Fibroblast of peridontal ligament (primary cell): ENCODE measurements around the gene AAGAB.
A peak's percentile ranks its signal among the peaks of the same experiment; 100 is the strongest.
"Not testable (repeated sequence)": the region's sequence is repeated elsewhere in the genome, so short reads cannot be mapped to it uniquely, and the experiment has no call there.

ENCODE experiments used
- DNase-seq: peaks from one replicate; pipeline ENCODE4 v3.0.0-alpha.2; 2010; ENCODE audit errors: extremely low read depth

Gene AAGAB

DNA sequence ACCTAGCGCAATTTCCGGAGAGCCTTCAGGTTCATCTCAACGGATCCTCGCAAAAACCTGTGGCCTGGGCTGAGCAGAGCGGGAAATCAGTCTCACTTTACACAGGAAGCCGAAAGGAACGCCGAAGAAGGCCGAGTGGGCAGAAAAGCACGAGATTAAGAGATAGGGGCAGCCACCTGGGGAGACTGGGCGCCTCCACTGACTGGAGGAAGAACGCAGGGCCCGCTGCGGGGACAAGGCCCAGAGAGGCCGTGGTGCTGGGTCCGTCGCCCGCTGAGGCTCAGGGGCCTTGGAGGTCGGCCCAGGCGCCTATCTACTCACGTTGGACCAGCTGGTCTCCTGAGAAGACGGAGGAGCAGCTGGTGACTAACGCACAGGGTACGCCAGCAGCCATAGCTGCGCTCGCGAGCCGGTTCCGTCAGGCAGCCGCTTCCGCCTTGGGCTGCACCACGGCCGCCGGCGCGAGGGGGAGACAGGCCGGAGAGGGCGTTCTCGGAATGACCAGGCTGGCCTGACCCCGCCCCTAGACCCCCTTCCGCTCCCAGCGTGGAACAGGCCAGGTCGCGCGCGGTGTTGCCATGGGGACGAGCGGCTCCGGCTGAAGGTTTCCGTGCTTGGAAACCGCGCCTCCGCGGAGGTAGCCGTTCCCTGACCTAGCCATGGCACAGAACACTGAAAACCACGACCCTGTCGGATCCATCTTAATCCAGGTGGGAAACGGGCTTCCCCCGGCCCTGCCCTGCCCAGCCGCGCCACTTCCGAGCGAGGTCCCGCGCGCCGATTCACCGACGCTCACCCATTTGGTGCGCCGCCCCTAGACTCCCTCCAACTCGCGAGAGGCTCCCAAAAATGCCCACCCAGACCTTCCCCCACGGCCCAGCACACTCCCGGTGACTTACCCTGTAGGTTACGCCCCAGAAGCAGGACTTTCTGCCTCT is at the start of gene AAGAB, which contains the start of gene IQCH:
TSS of gene AAGAB (minus strand) at position 424 of the 938 bp plus-strand sequence. CDS start at position 394, 30 bp downstream.
TSS of gene IQCH (plus strand) at position 549 of the 938 bp plus-strand sequence. CDS start at position 660, 111 bp downstream.
- DNase-seq: peak; percentile 94

DNA sequence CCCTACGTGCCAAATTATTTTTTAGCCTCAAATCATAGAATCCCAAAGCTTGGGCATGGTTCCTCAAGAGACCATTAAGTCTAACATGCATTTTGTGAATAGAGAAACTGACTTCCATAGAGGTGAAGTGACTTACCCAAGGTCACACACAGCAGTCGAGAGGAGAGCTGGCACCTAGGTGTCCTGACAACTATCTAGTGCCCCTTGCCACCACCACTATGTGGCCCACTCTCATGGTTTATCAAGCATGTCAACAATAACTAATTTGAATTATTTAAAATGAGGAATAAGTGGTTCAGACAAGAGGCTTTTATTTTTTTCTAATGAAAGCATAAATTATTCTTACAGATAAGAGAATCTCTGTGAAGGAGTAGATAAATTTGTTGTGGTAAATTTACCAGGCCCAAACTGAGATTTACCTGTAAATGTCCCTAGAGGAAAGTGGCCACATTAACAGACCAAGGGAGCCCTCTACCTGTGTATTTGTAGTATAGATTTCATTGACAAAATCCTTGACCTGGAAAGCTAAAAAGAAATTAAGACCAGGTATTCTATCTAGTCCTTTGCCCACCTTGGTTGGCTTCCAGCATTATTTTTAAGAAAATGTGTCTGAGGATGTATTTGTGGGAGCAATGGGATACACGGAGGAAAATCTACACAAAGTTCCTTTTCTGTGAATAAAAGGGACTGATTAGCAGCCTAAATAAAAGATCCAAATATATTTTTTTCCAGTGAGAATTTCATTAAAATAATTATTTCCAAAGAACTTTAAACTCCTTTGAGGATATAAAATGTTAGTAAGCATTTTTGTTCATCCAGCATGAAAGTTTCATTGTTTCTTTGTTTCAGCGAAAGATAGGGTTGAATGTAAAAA is 49.3 kb upstream of the AAGAB start:
- DNase-seq: peak; percentile 24

- peak; percentile 48 for DNase-seq
Measured at GRCh38 chr15:67300266-67301025, 46.0 kb upstream of the AAGAB start.

- DNase-seq: no peak
Measured at GRCh38 chr15:67296684-67297083, 42.2 kb upstream of the AAGAB start.

GRCh38 chr15:67296188-67296587 is 41.7 kb upstream of the AAGAB start:
- no peak for DNase-seq

DNA sequence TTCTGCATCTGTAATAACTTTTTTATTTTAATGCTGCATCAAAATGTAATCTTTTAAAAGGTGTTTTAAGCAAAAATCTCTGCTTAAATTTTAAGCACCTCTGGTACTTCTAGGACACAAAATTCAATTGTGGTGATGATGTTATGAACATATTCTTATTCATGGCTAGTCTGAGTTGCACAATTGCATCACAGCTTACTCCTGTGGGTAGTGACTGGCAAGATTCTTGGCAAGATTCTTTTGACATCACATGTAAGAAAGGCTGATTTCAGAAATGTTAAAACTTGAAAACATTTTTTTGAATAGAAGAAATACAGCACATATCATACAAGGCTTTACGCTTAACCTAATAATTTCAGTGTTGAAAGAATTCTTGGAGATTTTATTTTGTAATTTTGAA is 35.9 kb upstream of the AAGAB start:
- peak; percentile 67 for DNase-seq

DNA sequence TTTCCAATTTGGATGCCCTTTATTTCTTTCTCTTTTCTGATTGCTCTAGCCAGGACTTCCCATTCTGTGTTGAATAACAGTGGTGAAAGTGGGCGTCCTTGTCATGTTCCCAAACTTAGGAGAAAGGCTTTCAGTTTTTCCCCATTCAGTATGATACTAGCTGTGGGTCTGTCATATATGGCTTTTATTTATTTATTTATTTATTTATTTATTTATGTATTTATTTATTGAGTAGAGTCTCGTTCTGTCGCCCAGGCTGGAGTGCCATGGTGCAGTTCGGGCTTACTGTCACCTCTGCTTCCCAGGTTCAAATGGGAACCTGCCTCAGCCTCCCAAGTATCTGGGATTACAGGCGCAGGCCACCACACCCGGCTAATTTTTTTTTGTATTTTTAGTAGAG is 31.9 kb upstream of the AAGAB start:
- DNase-seq: not testable (repeated sequence)

GRCh38 chr15:67285625-67286024 is 31.2 kb upstream of the AAGAB start:
- DNase-seq: not testable (repeated sequence)

DNA sequence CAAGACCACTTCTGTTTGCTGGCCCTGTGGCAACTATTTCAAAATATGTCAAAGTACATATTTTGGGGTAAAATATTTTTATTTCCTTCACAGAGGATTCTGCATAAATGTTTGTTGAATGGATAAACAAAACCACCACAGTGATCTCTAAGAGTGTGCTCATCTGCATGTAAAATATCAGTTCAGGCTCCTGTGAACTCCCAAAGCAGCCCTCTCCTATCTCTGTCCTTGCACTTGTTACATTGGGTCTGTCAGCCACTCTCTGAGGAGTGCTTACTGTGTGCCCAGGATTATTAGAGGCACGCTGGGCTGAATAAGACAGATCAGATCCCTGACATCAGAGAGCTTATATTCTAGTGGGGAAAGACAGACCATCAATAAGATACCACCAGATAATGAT is 27.3 kb upstream of the AAGAB start:
- DNase-seq: no peak

DNA sequence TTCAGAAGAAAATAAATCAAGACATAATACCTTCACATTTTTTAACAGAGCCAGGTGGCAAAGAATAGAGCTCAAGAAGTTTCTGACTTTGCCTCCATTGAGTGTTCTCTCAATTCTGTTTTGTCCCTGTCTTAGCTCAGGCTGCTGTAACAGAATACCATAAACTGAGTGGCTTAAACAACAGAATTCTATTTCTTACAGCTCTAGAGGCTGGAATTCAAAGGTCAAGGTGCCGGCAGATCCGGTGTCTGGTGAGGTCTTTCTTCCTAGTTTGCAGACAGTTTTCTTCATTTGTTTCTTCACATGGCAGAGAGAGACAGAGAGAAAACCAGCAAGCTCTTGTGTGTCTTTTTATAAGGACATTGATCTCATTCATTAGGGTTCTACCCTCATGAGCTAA is 25.8 kb upstream of the AAGAB start:
- DNase-seq: no peak

- no peak for DNase-seq
Measured at GRCh38 chr15:67276666-67277065, 22.2 kb upstream of the AAGAB start.

GRCh38 chr15:67274236-67274635 is 19.8 kb upstream of the AAGAB start:
- DNase-seq: no peak

DNA sequence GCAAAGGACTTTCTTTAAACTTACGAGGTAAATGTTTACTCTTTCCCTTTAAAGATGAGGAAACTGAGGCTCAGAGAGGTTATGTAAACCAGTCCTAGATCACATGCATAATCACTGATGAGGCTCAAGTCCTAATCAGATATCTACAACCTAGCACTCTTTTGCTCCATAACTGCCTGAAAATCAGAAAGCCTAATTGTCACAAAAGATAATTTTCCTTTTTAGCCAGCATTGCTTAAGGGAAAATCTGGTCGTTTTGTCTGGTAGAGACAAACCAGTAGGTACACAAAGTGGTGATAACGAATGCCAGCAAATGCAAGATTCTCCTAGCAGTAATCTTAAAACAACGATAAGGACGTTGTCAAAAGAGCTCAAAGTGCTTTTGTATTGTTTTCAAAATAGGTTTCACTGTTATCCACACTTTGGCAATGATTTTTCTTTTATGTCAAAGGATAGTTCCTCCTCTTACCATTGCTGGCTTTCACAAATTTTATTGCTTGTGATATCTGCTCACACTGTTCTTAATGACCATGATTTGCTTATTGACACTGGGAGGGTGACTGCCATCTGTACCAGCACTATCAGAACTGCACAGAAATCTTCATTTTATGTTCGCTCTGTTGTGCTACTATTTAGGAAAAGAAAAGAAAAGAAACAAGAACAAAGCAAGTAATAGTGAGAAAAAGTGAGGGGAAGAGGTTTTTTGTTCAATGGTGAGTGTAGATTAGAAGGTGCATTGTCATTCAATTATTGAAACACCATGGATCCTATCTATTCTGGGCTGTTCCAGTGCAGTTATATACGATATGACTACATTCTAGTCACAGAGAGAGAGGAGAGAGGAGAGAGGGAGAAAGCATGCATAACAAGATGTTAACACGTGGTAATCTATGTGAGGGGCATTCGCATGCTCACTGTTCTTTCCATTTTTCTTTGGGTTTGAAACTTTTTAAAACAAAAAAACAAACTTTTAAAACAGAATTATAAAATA is 13.8 kb upstream of the AAGAB start:
- DNase-seq: no peak

- DNase-seq: no peak
Measured at GRCh38 chr15:67267440-67267839, 13.0 kb upstream of the AAGAB start.

- no peak for DNase-seq
Measured at GRCh38 chr15:67266870-67267269, 12.4 kb upstream of the AAGAB start.

DNA sequence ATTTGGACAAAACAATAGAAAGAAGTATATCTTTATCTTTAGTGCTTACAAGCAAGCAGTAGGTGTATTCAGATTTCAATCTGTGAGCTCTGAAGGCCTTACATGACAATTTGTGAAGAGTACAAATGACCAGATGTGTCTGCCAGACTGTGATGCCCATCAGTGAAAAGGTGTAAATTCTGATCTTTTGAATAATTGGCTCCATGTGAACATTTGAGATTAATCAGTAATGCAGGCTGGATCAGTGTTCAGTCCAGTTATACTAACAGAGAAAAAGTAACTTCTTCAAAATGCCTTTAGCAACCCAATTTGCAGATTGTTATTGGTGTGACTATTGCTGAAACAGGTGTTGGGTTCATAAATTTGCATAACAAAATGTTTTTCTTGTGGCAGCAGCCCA is 5.3 kb upstream of the AAGAB start:
- no peak for DNase-seq

GRCh38 chr15:67259379-67259778 is 4.9 kb upstream of the AAGAB start:
- DNase-seq: no peak

DNA sequence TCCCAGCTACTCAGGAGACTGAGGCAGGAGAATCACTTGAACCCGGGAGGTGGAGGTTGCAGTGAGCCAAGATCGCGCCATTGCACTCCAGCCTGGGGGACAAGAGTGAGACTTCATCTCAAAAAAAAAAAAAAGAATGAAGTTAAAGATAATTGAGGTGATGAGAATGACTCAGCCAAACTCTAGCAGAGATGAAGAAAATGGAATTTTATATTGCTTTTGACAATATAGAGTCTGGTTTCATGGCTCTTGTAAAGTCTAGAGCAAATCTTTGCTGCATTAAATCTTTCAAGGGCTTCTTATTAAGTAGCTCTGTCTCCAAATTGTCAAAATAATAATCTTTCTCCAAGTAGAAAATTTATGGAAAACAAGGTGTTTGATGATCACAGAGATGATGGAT is 4.0 kb upstream of the AAGAB start:
- DNase-seq: not testable (repeated sequence)

- no peak for DNase-seq
Measured at GRCh38 chr15:67256051-67256450, 1.6 kb upstream of the AAGAB start.

DNA sequence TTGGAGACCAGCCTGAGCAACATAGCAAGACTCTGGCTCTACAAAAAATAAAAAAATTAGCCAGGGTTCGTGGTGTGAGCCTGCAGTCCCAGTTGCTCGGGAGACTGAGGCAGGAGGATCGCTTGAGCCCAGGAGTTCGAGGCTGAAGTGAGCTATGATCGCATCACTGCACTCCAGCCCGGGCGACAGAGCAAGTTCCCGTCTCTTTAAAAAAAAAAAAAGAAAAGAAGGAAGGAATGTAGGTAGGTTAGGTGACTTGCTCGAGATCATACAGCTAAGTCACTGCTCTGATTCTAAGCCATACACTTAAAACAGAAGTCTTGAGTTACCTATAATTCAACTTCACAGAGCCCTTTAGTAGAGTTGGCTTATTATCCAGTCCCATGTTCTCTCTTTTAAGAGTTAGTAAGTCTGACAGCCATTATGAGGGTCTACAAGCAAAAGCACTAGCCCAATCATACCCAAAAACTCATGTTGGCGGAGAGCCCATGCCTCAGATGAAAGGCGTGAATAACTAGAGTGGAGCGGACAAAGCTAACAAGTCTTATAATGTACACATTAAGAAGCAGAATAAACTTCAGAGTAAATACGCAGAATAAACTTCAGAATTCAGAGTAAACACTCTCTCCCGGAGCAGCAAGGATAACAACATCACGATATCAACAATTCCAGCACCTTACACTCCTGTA is 768 bp downstream of the AAGAB start:
- DNase-seq: peak; percentile 51
